DMS53 treated with DMSO at 0.1 percent for 48 hours (cell line): Measurements from ENCODE around the gene CD27.
"Not testable (repeated sequence)": the region's sequence is repeated elsewhere in the genome, so short reads cannot be mapped to it uniquely, and the experiment has no call there.

Source experiments
- DNase-seq: peaks from one replicate; lab custom pipeline; 2025; ENCODE audit not compliant: unreplicated experiment; lab: John Stamatoyannopoulos, UW

CD27 gene

DNA sequence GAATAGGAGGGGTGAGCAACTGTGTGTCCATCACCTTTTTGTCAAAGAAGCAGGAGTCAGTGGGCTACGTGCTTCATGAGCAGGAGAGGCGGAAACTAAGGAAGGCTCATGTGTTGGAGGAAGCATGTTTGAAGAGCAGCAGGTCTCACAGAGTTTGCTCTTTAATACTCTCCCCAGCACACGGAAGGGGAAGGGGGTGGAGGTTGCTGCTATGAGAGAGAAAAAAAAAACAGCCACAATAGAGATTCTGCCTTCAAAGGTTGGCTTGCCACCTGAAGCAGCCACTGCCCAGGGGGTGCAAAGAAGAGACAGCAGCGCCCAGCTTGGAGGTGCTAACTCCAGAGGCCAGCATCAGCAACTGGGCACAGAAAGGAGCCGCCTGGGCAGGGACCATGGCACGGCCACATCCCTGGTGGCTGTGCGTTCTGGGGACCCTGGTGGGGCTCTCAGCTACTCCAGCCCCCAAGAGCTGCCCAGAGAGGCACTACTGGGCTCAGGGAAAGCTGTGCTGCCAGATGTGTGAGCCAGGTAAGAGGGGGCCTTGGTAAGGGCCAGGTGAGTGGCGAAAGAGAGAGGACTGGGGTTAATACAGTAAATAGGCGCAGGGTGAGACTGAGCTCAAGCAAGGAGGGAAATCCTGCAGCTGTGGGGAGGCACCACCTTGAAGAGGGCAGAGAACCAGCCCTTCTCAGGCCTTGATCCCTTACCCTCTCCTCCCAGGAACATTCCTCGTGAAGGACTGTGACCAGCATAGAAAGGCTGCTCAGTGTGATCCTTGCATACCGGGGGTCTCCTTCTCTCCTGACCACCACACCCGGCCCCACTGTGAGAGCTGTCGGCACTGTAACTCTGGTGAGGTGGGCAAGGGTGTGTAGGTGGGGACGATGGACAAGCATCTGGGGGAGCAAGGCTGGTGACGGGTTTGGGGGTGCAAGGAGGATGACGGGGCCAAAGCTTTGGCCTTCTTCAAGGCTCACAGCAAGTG, at the start of gene CD27:
CD27 (plus strand) TSS at position 252 of the 985 bp plus-strand sequence; CDS start at position 393, 141 bp downstream.
- DNase-seq, result no peak

DNA sequence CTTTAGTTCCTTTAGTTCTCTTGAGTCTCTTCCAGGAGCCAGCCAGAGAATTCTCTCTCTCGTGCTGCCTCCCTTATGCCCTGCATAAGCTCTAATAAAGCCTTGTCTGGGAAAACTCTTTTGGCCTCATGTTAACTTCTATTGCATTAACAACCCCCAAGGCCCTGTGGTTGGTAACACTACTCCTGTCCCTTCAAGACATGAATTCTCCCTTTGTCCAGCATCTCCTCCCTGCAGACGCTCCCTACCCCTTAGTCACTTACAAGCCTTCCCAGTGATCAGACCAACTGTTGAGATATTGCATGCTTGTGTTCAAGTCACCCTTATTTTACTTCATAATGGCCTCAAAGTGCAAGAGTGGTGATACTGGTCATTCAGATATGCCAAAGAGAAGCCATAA, 48.7 kb upstream of the CD27 start:
- DNase-seq, result no peak

DNA sequence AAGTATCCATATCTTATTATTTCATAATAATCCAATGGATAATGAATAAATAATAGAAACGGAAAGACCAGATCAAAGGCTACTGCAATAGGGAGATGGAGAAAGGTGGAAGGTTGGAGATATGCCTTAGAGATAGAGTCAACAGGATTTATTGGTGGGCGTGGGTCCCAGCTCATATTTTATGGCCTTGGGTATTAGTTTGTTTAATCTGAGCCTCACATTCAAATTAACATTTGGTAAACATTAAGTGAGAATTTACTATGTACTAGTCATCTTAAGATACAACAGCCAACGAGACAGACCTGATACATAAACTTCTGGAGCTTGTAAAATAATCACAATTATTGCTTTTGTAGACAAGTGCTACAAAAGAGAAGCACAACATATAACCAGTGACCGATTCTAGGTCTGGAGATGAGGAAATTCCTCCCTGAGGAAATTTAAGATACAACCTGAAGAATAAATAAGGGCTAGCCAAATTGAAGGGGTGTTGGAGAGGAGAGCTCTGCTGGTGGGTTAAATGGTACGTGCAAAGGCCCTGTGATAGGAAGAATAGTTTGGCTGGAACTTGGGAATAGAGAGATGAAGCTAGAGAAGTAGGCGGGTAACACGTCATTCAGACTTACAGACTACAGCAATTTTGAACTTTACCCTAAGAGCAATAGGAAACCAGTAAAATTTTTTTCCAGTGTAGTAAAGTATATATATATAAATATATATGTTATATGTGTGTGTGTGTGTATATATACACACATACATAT, 44.7 kb upstream of the CD27 start:
- no peak for DNase-seq

DNA sequence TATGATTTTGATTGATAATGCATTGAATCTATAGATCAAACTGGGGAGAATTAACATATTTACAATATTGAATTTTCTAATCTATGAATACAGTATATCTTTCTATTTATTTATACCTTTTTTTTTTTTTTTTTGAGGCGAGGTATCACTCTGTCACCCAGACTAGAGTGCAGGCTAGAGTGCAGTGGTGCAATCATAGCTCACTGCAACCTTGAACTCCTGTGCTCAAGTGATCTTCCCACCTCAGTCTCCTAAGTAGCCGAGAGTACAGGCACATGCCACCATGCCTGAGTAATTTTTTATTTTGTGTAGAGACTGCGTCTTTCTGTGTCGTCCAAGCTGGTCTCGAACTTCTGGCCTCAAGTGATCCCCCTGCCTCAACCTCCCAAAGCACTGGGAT, 40.4 kb upstream of the CD27 start:
- DNase-seq, result no peak

DNA sequence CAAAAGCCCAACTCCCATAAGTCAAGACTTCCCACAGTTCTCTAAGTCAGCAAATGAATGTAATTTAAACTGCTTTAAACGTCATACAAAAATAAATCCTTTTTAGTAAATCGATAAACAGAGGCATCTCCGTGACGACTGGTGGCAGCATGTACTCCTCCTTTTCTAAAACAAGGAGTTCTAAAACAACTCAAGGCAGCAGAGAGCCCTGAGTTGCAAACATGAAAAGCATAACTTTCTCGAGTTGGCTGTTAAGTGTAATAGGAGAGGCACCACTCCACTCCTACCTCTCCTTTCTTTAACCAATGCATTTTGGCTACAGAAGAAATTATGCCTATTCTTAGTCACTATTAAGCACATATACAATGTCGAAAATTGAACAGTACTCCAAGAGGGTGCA, 38.8 kb upstream of the CD27 start:
- DNase-seq, result no peak

DNA sequence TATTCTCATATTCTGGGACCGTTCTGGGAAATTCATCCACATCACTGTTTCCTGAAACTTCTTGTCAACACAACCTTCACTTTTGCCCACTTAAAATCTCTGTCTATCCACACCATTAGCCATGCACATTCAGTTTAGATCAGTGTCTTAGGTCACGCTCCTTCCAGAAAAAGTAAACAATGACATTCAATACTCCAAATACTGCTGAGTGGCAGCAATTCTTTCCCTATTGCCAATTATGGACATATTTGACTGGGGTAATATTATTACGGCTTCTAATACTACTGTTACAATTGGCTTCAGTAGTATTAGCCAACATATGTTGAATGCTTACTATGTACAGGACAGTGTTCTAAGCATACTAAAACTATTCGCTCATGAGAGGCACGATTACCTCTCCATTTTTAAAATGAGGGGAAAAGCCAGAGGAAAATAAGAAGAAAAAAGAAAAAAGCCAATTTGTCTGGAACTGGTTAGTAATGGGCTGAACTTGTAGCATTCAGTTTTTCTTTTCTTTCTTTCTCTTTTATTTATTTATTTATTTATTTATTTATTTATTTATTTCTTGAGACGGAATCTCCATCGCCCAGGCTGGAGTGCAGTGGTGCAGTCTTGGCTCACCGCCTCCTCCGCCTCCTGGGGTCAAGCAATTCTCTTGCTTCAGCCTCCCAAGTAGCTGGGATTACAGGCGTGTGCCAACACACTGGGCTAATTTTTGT, 37.4 kb upstream of the CD27 start:
- DNase-seq, result peak; percentile 78

DNA sequence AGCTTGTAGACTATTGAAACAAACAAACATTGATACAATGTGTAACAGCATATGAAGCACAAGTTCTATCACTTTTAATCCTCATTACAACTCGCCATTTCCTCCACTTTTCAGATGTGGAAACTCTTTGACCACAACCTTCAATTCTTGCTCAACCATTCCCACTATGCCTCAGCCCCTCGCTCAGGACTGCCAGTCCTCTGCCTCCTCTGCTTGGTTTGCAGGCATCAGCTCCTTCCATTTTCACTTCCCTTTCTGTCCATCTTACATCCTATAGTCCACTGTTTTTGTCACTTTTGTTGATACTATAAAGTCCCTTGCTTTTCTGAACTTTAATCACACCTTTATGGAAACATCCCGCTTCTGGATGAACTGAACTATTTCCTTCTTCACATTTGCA, 28.2 kb upstream of the CD27 start:
- no peak for DNase-seq

DNA sequence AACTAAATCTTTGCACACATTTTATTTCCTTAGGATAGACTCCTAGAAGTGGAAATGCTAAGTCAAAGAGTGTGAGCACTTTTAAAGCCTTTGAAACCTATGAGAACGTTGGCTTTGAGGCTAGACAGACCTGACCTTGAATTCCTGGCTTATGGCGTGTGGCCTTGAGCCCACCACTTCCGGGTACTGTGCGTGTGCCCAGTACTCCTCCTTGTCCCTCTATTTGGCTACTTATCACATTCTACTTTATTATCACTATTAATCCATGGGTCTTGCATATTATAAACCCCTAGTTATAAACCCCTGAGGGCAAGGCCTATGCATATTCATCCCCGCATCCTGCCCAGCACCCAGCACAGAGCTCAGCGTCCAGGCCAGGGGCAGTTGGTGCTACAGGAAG, 26.0 kb upstream of the CD27 start:
- no peak for DNase-seq

DNA sequence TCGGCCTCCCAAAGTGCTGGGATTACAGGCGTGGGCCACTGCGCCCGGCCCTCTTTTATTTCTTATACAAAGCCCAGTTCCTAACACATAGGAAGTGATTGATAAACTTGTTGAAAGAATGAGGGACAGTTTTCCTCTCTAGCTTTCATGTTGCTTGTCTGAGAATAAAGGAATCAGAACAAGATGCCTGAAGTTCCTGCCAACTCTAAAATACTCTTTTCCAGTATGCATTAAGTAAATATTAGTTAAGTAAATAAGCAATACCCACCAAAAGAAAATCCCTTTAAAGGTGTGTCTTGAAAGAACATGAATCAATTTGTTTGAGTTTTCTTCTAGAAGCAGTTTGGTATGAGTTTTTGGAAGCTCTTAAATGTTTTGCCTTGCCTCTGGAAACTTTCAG, 24.4 kb upstream of the CD27 start:
- DNase-seq, result no peak

DNA sequence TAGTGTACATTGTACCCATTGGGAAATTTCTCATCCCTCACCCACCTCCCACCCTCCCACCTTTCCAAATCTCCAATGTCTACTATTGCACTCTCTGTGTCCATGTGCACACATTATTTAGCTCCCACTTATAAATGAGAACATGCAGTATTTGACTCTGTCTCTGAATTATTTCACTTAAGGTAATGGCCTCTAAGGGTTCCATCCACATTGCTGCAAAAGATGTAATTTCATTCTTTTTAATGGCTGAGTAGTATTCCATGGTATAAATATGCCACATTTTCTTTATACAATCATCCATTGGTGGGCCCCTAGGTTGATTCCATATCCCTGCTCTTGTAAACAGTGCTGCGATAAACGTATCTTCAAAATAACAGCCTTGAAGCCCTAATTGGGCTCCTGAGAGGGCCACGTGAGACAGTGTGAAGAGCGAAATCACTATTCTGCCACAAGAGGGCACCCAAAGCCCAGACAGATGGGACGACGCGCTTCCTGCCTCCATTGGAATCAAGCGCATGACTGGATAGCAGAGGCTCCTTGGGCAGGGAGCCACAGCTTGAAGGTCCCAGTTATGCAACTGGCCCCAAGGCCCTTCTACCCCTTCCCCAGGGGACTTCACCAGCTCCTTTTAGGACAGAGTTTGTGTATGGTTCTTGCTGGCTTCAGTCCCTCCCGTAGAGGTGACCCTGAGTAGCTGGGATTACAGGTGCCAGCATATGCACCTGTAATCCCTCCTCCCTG, 21.3 kb upstream of the CD27 start:
- peak; percentile 97 for DNase-seq

DNA sequence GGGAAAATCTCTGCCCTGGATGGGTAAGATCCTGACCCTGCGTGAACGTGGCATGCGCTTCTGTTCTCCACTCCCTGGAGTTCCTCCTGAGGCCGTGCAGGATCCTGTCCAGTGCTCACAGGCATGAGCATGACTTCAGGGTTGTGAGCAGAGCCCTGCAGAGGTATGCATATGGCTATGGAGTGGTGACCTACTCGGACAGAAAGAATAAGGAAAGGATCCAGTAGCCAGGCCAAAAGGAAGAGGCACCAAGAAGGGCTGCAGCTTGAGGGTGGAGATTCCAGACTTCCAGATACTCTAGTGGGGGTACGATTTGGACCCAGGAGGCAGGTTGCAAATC, 20.8 kb upstream of the CD27 start:
- no peak for DNase-seq

DNA sequence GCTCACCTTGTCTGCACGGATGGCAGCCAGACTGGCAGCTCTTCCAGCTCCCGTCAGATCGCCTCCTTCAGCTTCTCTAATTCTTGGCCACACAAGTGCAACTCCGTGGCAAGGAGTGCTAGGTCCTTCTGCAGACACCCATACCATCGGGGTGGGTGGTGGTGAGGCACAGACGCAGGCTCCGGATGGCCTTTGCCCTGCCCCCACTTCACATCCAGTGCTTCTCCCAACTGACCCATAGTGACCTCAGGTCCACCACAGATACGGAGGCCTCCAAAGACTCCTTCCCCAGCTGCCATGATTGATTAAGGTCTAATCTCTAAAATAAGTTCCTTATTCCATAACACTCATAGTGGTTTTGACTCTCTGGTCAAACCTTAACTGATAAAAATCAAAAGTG, 19.9 kb upstream of the CD27 start:
- no peak for DNase-seq

DNA sequence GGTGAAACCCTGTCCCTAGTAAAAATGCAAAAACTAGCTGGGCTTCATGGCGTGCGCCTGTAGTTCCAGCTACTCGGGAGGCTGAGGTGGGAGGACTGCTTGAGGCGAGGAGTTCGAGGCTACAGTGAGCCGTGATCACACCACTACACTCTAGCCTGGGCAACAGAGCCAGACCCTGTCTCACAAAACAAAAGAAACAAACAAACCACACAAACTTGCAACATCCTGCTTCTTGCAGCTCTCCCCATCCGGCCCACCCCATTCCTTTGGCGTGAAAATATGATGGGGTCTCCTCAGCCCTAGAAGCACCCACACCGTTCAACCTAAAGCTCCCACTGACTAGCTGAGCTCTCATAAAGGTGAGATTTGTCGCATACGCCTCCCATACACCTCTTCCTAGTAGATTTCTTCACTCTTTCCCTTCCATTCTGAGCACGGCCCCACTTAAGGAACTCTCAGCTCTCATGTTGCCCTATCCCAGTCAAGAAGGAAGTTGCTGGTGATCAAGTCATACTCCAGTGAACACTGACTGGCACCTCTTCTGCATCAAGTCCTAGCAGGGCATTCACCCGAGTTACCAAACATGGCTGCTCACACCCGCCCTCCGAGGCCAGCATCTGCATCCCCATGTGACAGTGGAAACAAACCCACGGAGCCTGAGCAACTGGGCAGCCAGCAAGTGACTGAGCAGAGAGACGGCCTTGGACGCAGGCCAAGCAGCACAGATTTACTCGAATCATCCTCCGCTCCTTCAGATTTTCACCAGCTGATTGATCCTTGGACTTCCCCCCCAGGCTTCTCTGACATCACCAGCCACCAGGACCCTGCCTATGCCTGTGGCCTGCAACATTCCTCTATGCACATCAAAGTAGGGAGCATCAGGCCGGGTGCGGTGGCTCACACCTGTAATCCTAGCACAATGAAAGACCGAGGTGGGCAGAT, 18.9 kb upstream of the CD27 start:
- DNase-seq, result no peak

DNA sequence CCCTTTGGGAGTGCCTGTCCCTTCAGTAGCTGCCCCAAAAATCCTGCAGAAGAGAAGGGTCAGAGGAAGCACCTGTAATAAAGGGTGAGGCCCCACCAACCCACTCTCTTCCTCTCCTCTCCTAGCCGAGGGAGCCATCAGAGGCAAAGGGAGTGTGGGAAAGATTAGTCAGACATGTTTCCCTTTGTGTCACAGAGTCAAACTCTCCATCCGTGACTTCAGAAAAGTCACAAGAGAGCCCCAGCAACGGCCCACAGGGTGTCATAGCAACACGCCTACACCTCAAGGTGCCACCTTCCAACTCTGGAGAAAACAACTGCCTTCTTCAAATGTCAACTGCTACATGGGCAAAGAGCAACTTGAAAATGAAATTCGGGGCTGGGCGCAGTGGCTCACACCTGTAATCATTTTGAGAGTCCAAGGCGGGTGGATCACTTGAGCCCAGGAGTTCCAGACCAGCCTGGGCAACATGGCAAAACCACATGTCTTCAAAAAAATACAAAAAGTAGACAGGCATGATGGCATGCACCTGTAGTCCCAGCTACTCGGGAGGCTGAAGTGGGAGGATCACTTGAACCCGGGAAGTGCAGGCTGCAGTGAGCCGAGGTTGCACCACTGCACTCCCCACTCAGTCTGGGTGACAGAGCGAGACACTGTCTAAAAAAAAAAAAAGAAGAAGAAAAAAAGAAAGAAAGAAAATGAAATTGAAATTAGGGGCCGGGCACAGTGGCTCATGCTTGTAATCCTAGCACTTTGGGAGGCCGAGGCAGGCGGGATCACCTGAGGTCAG, 17.7 kb upstream of the CD27 start:
- no peak for DNase-seq

DNA sequence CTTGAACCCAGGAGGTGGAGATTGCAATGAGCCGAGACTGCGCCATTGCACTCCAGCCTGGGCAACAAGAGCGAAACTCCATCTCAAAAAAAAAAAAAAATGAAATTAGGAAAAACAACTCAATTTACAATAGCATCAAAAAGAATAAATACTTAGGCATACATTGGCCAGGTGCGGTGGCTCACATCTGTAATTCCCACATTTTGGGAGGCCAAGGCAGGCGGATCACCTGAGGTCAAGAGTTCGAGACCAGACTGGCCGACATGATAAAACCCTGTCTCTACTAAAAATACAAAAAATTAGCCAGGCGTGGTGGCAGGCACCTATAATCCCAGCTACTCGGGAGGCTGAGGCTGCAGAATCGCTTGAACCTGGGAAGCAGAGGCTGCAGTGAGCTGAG, 17.0 kb upstream of the CD27 start:
- not testable (repeated sequence) for DNase-seq

DNA sequence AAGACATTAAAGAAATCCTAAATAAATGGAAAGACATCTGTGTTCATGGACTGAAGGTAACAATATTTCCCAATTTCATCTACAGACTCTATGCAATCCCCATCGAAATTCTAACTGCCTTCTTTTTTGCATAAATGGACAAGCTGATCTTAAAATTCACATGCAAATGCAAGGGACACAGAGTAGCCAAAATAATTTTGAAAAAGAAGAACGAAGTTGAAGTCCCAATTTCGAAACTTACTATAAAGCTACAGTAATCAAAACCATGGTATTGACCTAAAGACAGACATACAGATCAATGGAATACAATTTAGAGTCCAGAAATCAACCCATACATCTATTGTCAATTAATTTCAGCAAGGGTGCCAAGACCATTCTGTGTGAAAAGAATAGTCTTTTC, 16.4 kb upstream of the CD27 start:
- no peak for DNase-seq

DNA sequence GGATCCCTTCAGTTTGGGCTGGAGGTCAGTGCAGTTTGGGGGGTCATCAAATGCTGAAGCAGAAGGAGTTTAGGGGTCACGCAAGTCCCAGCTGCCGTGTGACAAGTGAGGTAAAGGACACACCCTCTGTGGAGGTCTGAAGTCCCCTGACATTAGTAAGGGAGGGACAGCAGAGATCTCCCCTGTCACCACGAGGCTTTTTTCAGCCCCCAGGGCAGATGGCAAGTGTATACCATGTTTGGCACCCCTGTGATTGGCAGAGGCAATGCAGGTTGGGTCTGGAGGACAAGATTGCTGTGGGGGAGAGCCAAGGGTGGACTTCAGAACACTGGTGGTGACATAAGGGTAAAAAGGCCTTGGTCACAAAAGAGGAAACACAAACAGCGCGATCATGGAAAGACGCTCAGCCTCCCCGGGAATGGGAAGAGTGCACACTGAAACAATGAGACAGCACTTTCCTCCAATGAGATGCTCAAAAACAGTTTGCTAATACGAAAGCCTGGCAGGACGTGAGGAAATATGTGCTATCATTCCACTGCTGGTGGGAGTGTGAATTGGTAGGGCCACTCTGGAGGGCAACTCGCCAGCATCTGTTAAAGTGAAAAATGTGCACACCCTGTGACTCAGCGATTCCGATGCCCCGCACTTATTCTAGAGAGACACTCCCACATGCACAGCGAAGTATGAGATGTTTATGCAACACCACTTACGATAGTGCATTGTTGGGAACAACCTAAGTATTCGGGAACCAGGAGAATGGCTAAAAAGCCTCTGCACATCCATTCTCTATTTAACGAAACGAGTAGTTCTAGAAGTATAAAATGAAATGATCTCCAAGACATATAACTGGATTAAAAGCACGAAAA, 14.4 kb upstream of the CD27 start:
- DNase-seq, result peak; percentile 77

DNA sequence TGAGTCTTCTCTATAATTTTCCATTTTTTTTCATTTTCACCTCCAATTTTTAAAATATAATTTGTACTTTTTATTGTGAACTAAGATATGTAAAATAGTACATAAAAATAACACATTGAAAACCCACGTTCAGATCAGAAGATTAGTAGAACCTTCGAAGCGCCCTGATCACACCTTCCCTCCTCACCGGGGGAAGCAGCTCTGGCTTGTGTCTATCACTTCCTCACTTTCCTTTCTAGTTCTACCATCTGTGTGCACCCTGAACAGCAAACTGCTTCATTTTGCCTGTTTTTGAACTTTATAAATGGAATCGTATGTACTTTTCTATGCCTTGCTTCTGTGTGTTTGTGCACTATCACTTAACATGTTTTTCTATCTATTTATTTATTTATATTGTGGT, 11.8 kb upstream of the CD27 start:
- no peak for DNase-seq
